H1 (cell line): ENCODE results near the gene ZNF532. TPM values are rescaled to one million over a fixed set of nuclear protein-coding genes. Genes with fewer than 3 reads are reported as not detected.

Source experiments
- CTCF ChIA-PET: fragments of 300-600 bp; sonication (Branson Sonifier 250); formaldehyde crosslinking; loops from one replicate; lab custom pipeline; 2021; ENCODE audit not compliant: partially characterized antibody; lab: Charles Lee
- POLR2A ChIA-PET: fragments of 300-600 bp; sonication (Branson Sonifier 250); formaldehyde crosslinking; loops from one replicate; lab custom pipeline; 2021; ENCODE audit warnings: inconsistent platforms; ENCODE audit not compliant: partially characterized antibody; lab: Charles Lee
- DNase-seq, 2 experiments: peaks; one replicate each; pipeline versions ENCODE4 v3.0.0 to v3.0.0-alpha.2; 2010 to 2022; ENCODE audit warnings: low spot score in 2 of 2, low read depth in 1 of 2, mixed read lengths in 1 of 2
- FAIRE-seq: peaks from 2 replicates; lab custom pipeline; 2011; peaks lifted over from hg19 to GRCh38; lab: Jason Lieb, UNC
- H2AFZ ChIP-seq: 2 replicates; pipeline ENCODE4 v1.8.1; 2012; ENCODE audit warnings: low read length, inconsistent platforms
- H2AK5ac ChIP-seq: 2 replicates; pipeline ENCODE4 v1.6.1; 2013; ENCODE audit warnings: low read depth, low read length
- H2BK120ac ChIP-seq: replicated peaks from 2 replicates; pipeline ENCODE3; 2013; ENCODE audit warnings: low read depth, low read length, inconsistent platforms
- H2BK12ac ChIP-seq: 2 replicates; pipeline ENCODE4 v1.6.1; 2013; ENCODE audit warnings: low read depth, low read length
- H2BK15ac ChIP-seq: 2 replicates; pipeline ENCODE4 v1.6.1; 2013; ENCODE audit warnings: low read length
- H2BK20ac ChIP-seq: 2 replicates; pipeline ENCODE4 v1.6.1; 2013; ENCODE audit warnings: low read length
- H2BK5ac ChIP-seq: 2 replicates; pipeline ENCODE4 v1.6.1; 2013; ENCODE audit warnings: low read depth, low read length
- H3K14ac ChIP-seq: 2 replicates; pipeline ENCODE4 v1.6.1; 2013; ENCODE audit warnings: inconsistent platforms; ENCODE audit not compliant: insufficient read length
- H3K18ac ChIP-seq: 2 replicates; pipeline ENCODE4 v1.6.1; 2013; ENCODE audit warnings: low read length; ENCODE audit errors: extremely low read depth
- H3K23ac ChIP-seq: 2 replicates; pipeline ENCODE4 v1.6.1; 2013; ENCODE audit warnings: inconsistent platforms; ENCODE audit not compliant: insufficient read length
- H3K23me2 ChIP-seq: 2 replicates; pipeline ENCODE4 v1.6.1; 2013; ENCODE audit warnings: low read depth, low read length
- H3K27ac ChIP-seq: 2 replicates; pipeline ENCODE4 v1.6.1; 2011; ENCODE audit warnings: low read depth, low read length, inconsistent platforms
- H3K27me3 ChIP-seq, 4 experiments: replicated peaks in 1 of 4; 1 replicate in 1 of 4; 2 replicates in 3 of 4; pipeline versions ENCODE4 v1.6.1 to v1.8.1; 2011 to 2013; ENCODE audit warnings: low read length in 3 of 4, mild to moderate bottlenecking in 3 of 4, inconsistent platforms in 2 of 4, mixed read lengths in 2 of 4, moderate library complexity in 1 of 4; ENCODE audit not compliant: control insufficient read depth in 3 of 4, insufficient read depth in 3 of 4; ENCODE audit errors: extremely low read depth in 1 of 4
- H3K36me3 ChIP-seq, 4 experiments: 2 replicates each; pipeline versions ENCODE4 v1.6.1 to v1.8.1; 2011 to 2013; ENCODE audit warnings: mild to moderate bottlenecking in 4 of 4, low read length in 3 of 4, moderate library complexity in 2 of 4, control low read depth in 1 of 4, inconsistent platforms in 1 of 4; ENCODE audit not compliant: insufficient read depth in 4 of 4, control insufficient read depth in 2 of 4
- H3K4ac ChIP-seq: replicated peaks from 2 replicates; pipeline ENCODE3; 2013; ENCODE audit warnings: low read length, low read depth, mixed read lengths, inconsistent platforms; ENCODE audit not compliant: insufficient read length
- H3K4me1 ChIP-seq, 4 experiments: replicated peaks in 1 of 4; 1 replicate in 1 of 4; 2 replicates in 3 of 4; pipeline versions ENCODE4 v1.6.1 to v1.8.1; 2011 to 2013; ENCODE audit warnings: low read length in 3 of 4, inconsistent platforms in 2 of 4, mixed read lengths in 1 of 4; ENCODE audit not compliant: insufficient read depth in 4 of 4, control insufficient read depth in 3 of 4
- H3K4me2 ChIP-seq, 2 experiments: 2 replicates each; pipeline versions ENCODE4 v1.6.1 to v1.8.1; 2011 to 2013; ENCODE audit warnings: low read depth in 2 of 2, low read length in 2 of 2, control low read depth in 1 of 2, inconsistent platforms in 1 of 2, mild to moderate bottlenecking in 1 of 2; ENCODE audit not compliant: insufficient read depth in 1 of 2
- H3K4me3 ChIP-seq, 4 experiments: fragments of 200-600, 300-600 bp in 1 of 4; sonication (generic), shearing (Covaris generic), sonication (Bioruptor Twin) in 1 of 4; 2 replicates each; pipeline versions ENCODE4 v1.5.1 to v1.8.1; 2011 to 2016; ENCODE audit warnings: low read length in 4 of 4, low read depth in 3 of 4, control low read depth in 2 of 4, inconsistent platforms in 2 of 4, mild to moderate bottlenecking in 2 of 4, mixed read lengths in 1 of 4, moderate library complexity in 1 of 4; ENCODE audit not compliant: insufficient read depth in 2 of 4; ENCODE audit errors: extremely low read depth in 1 of 4
- H3K56ac ChIP-seq: replicated peaks from 2 replicates; pipeline ENCODE3; 2013; ENCODE audit warnings: low read depth, mild to moderate bottlenecking, mixed read lengths, low read length, inconsistent platforms; ENCODE audit not compliant: insufficient read length
- H3K79me1 ChIP-seq: 2 replicates; pipeline ENCODE4 v1.6.1; 2013; ENCODE audit warnings: low read depth, low read length, control low read depth
- H3K79me2 ChIP-seq, 2 experiments: 2 replicates each; pipeline versions ENCODE4 v1.6.1 to v1.8.1; 2012 to 2013; ENCODE audit warnings: low read length in 2 of 2, mild to moderate bottlenecking in 2 of 2, inconsistent platforms in 1 of 2; ENCODE audit not compliant: insufficient read depth in 2 of 2, control insufficient read depth in 1 of 2
- H3K9ac ChIP-seq, 4 experiments: replicated peaks in 1 of 4; 1 replicate in 1 of 4; 2 replicates in 3 of 4; pipeline versions ENCODE4 v1.6.1 to v1.8.1; 2011 to 2013; ENCODE audit warnings: low read depth in 3 of 4, low read length in 3 of 4, control low read depth in 2 of 4, mild to moderate bottlenecking in 2 of 4, moderate library complexity in 2 of 4, inconsistent platforms in 1 of 4; ENCODE audit errors: extremely low read depth in 1 of 4
- H3K9me3 ChIP-seq, 2 experiments: 2 replicates each; pipeline versions ENCODE4 v1.6.1 to v1.8.1; 2012 to 2013; ENCODE audit warnings: mild to moderate bottlenecking in 2 of 2, moderate library complexity in 2 of 2, control low read depth in 1 of 2, inconsistent platforms in 1 of 2, low read depth in 1 of 2, low read length in 1 of 2, mixed read lengths in 1 of 2; ENCODE audit not compliant: insufficient read depth in 2 of 2
- H4K20me1 ChIP-seq, 2 experiments: replicated peaks in 1 of 2; 2 replicates each; pipeline versions ENCODE3 to v1.8.1; 2011 to 2013; ENCODE audit warnings: inconsistent platforms in 2 of 2, low read length in 2 of 2, mild to moderate bottlenecking in 1 of 2; ENCODE audit not compliant: insufficient read depth in 2 of 2, control insufficient read depth in 1 of 2
- H4K5ac ChIP-seq: 2 replicates; pipeline ENCODE4 v1.6.1; 2013; ENCODE audit warnings: low read length, low read depth, mixed read lengths, inconsistent platforms; ENCODE audit not compliant: insufficient read length
- H4K8ac ChIP-seq: 2 replicates; pipeline ENCODE4 v1.8.0; 2013; ENCODE audit warnings: mild to moderate bottlenecking, moderate library complexity, low read length, inconsistent platforms; ENCODE audit not compliant: insufficient read depth; ENCODE audit errors: extremely low read depth
- H4K91ac ChIP-seq: replicated peaks from 2 replicates; pipeline ENCODE3; 2013; ENCODE audit warnings: low read length, mixed read lengths, inconsistent platforms; ENCODE audit not compliant: insufficient read length
- FOSL1 ChIP-seq: IDR thresholded peaks from 2 replicates; pipeline ENCODE4 v1.6.1; 2011; ENCODE audit warnings: mild to moderate bottlenecking, low read depth, low read length, moderate library complexity; ENCODE audit not compliant: insufficient read depth
- RNF2 ChIP-seq: fragments of 200-900, 300-1000 bp; sonication (generic); IDR thresholded peaks from 2 replicates; pipeline ENCODE4 v1.7.1; 2016; ENCODE audit warnings: borderline replicate concordance, low read depth, mild to moderate bottlenecking, antibody characterized with exemption, low read length; ENCODE audit not compliant: poor library complexity, severe bottlenecking; ENCODE audit errors: missing control alignments
- SP1 ChIP-seq: IDR thresholded peaks from 2 replicates; pipeline ENCODE4 v1.6.1; 2011; ENCODE audit warnings: low read depth, low read length
- SP2 ChIP-seq: IDR thresholded peaks from 2 replicates; pipeline ENCODE4 v1.6.1; 2012; ENCODE audit warnings: mild to moderate bottlenecking, low read length, inconsistent platforms
- WGBS, 2 experiments: shearing (Covaris generic) in 1 of 2; methylation state at CpG; one replicate each; pipeline versions ENCODE4 v1.1.6 to v1.1.7; 2013 to 2015; ENCODE audit warnings: low lambda C conversion rate in 2 of 2, mixed read lengths in 2 of 2, inconsistent platforms in 1 of 2, low coverage in 1 of 2, missing lambda C conversion rate in 1 of 2; ENCODE audit not compliant: insufficient replicate concordance in 2 of 2, insufficient coverage in 1 of 2, insufficient read length in 1 of 2; ENCODE audit errors: extremely low coverage in 1 of 2, missing lambda C conversion rate in 1 of 2; 5-methylcytosine and 5-hydroxymethylcytosine counted together
- polyA plus RNA-seq, 7 experiments: library from polyadenylated mRNA; depleted of rRNA in 3 of 7; stranded (reverse) in 5 of 7; unstranded in 2 of 7; fragments of >200 nt in 5 of 7; fragments of 200-250 nt in 2 of 7; gene quantifications; 1 replicate in 5 of 7; 2 replicates in 1 of 7; 4 replicates in 1 of 7; pipeline versions ENCODE4 v1.2.1 to v1.2.3, GENCODE V29; 2011 to 2013; ENCODE audit warnings: missing spikeins in 2 of 7, mixed read lengths in 2 of 7
- total RNA-seq: library from RNA; stranded (reverse); fragmentation: NEBNext Ultra II Directional; extraction: Animal tissue kit (Norgen Biotek cat#: 25700); gene quantifications from 2 replicates; pipeline ENCODE4 v1.2.1, GENCODE V29; 2021

ZNF532 gene
- total and polyA plus RNA-seq, 2 of the 8 experiments (the other 6 are each of a cell fraction or from before 2014, with no cell fraction given) = 143 to 240 TPM

DNA sequence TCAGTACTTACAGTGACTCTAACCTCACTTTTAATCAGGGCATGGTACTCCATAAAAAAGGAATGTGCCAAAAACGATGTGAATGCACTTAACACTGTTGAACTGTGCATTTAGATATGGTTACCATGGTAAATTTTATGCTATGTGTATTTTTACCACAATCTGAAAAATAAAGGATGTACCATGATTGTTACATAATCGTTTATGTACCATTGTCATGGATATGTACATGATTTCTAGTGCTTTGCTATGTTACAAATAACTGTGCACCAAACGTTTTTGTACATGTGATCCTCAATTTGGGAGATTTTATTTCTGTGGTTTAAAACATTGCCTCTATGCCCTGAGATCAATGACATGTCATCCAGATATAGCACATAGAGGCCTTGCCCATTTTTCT lies 21.8 kb downstream of the ZNF532 start:
- Histone ChIP-seq H3K23me2 (no peaks in the 10 kb centered on the region), H3K56ac (no peak overlapping the region), H3K14ac (no peak overlapping the region), H4K8ac (no peak overlapping the region), H4K5ac (no peak overlapping the region), H2AFZ (no peak overlapping the region), H3K9ac (no peak overlapping the region), H2AK5ac (no peak overlapping the region)
- TF ChIP-seq SP1 = no peak
- no peak for TF ChIP-seq RNF2
- TF ChIP-seq SP2 = no peak
- no peak for TF ChIP-seq FOSL1
- TF ChIP-seq, all 59 proteins: peak for 0
- Histone ChIP-seq H2BK15ac (no peak overlapping the region), H4K91ac (no peak overlapping the region), H3K79me1 (peaks cover 11% of the 10 kb centered on the region), H2BK120ac (no peak overlapping the region), H3K4me3 (no peak overlapping the region), H2BK5ac (no peak overlapping the region), H3K9me3 (no peaks in the 10 kb centered on the region), H3K18ac (no peak overlapping the region), H3K4me2 (no peak overlapping the region), H3K4ac (no peak overlapping the region), H3K4me1 (peaks cover 0 to 5% (median under 1%) of the 10 kb centered on the region in 4 experiments; a peak in 2 of 7 replicates), H3K79me2 (peaks cover 22 to 96% of the 10 kb centered on the region in 2 experiments), H3K36me3 (peaks cover 7 to 81% (median 32%) of the 10 kb centered on the region in 4 experiments), H4K20me1 (peaks cover 2 to 13% of the 10 kb centered on the region in 2 experiments), H3K23ac (no peak overlapping the region), H2BK20ac (no peak overlapping the region), H3K27ac (no peak overlapping the region), H2BK12ac (no peak overlapping the region), H3K27me3 (no peaks in the 10 kb centered on the region)
- DNase-seq (no peak), FAIRE-seq (no peak)
- POLR2A ChIA-PET = interaction anchor here (1.0 to 23.2 kb wide), 3 partner anchors 10 to 44 kb away, joined by 4 to 622 read pairs (median 9); partner anchors contain the start of gene ZNF532
- CTCF ChIA-PET = interaction anchor here (1.1 to 3.7 kb wide), 2 partner anchors 19 to 104 kb away, joined by 4 to 24 read pairs; no protein-coding TSS in a partner anchor
- WGBS, 2 experiments = 89% methylated on average over 3 of the region's 3 CpGs; no CpG with 5 or more reads in 1 of the 2 experiments
